SK-N-MC (cell line): ENCODE data around the gene CAMKMT.

Experiments used
- EZH2 ChIP-seq: fragments of 200-600 bp; sonication (generic); IDR thresholded peaks from one replicate; pipeline ENCODE4 v1.6.1; 2017; ENCODE audit warnings: antibody characterized with exemption
- POLR2AphosphoS5 ChIP-seq: IDR thresholded peaks from 2 replicates; pipeline ENCODE4 v1.6.1; 2012; ENCODE audit warnings: mild to moderate bottlenecking, low read depth, low read length, borderline replicate concordance

DNA sequence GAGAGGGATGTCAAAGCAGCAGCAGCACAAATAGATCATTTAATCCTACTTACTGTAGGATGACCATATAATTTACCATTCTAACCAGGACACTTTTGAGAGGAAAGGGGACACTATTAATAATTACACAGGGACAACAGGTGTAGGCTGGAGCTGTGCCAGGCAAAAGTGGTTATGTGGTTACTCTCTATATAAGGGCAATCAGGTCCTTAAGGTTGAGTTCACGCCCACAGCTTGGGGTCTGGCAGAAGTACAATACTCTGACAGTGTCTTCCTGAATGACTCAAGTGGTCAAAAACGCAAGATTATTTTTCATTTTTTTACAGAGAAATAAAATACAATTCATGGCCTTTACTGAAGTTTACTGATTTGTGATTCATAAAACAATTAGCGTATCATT, 3.2 kb upstream of the CAMKMT start:
- no peak for TF ChIP-seq POLR2AphosphoS5
- no peak for TF ChIP-seq EZH2
